ENCODE measurements around the gene PXMP4. TPM values are rescaled to one million over a fixed set of nuclear protein-coding genes. Genes with fewer than 3 reads are reported as not detected.
A peak's percentile ranks its signal among the peaks of the same experiment; 100 is the strongest.

The PXMP4 gene
- total and polyA plus RNA-seq, 3 experiments from 2014 or later, result 8.4 to 23.6 (median 9.1) TPM

DNA sequence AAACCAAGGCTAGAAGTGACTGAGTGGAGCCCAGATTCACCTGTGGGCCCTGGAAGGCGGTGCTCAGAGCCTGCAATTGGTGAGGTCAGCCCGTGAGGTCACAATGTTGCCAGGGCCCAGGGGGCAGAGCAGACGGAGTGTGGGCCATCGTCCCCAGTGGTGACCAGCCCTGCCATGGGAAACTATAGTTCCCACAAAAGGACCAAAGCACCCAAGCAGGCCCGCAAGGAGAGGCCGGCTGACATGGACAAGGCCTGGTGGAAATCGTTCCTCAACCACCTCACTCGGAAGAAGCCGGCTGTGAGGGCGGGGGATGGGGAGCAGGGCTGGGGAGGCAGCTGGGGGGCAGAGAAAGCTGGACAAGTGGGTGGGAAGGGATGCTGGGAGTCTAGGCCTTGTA is 57.9 kb downstream of the PXMP4 start, which contains the start of gene C20orf144:
Gene C20orf144, plus strand, starts transcription at position 156 of the 400 bp plus-strand sequence. Its CDS starts 19 bp downstream, at position 175.
- peak within 1 kb of the TSS; percentile 81 to 93 (median 85) for H3K4me3 Mint-ChIP-seq
- ChIA-PET CTCF (interaction anchor here (1.1 to 7.2 kb wide), 2 partner anchors 10 to 17 kb away, joined by 4 to 87 read pairs; no protein-coding TSS in a partner anchor), POLR2A (interaction anchor here (0.5 to 1.6 kb wide), 2 partner anchors 104 to 450 kb away, joined by 3 to 7 read pairs; partner anchors contain the start of gene EIF2S2)
- H3K36me3 ChIP-seq (ENCODE audit: insufficient read depth, low read length), result no peaks in the 10 kb centered on the region
- H3K27ac Mint-ChIP-seq, result peak within 1 kb of the TSS; percentile 77 to 97 (median 90)
- H3K9me3 ChIP-seq (ENCODE audit: low read length), result no peaks in the 10 kb centered on the region
- no peaks in the 10 kb centered on the region for H3K27me3 ChIP-seq (ENCODE audit: insufficient read depth, low read length, poor library complexity, severe bottlenecking)
- peaks cover 0 to 8% (median 0%) of the 10 kb centered on the region in 3 donors for H3K36me3 Mint-ChIP-seq
- H3K9me3 Mint-ChIP-seq, result no peaks in the 10 kb centered on the region
- no peaks in the 10 kb centered on the region for H3K27me3 Mint-ChIP-seq
- peak within 1 kb of the TSS; percentile 89 for H3K27ac ChIP-seq (ENCODE audit: low read depth, low read length)
- H3K4me1 ChIP-seq (ENCODE audit: insufficient read depth, low read length), result peaks cover 25% of the 10 kb centered on the region
- peak within 1 kb of the TSS; percentile 73 for H3K4me3 ChIP-seq (ENCODE audit: low read length)
- no peak for DNase-seq
- H3K4me1 Mint-ChIP-seq, result peaks cover 31 to 42% (median 31%) of the 10 kb centered on the region in 3 donors

DNA sequence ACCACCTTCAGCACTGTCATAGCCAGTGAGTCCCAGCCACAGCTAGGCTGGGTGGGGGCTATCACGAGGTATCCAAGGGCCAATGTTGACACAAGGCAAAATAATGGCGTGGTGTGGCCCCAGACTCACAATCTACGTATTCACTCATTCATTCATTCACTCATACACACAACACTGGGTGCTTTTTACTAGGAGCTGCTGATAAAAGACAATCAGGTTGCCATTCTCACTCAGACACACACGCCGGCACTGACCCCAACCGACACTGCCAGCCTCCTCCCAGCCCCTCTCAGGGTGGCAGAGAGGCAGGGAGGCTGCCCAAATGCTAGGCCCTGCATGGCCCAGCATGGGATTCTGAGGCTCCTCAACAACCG is 59.4 kb downstream of the PXMP4 start:
- CTCF ChIA-PET, result no interaction called here
- DNase-seq, result no peak
- H3K36me3 Mint-ChIP-seq, result peaks cover 0 to 4% (median 0%) of the 10 kb centered on the region in 3 donors
- no peaks in the 10 kb centered on the region for H3K9me3 ChIP-seq (ENCODE audit: low read length)
- H3K9me3 Mint-ChIP-seq, result no peaks in the 10 kb centered on the region
- no peaks in the 10 kb centered on the region for H3K27me3 Mint-ChIP-seq
- no peak overlapping the region for H3K4me3 ChIP-seq (ENCODE audit: low read length)
- H3K27me3 ChIP-seq (ENCODE audit: insufficient read depth, low read length, poor library complexity, severe bottlenecking), result no peaks in the 10 kb centered on the region
- H3K27ac ChIP-seq (ENCODE audit: low read depth, low read length), result no peak overlapping the region
- peak overlapping the region in 3 of 8 donors; percentile 42 to 91 (median 50) for H3K27ac Mint-ChIP-seq
- no peaks in the 10 kb centered on the region for H3K36me3 ChIP-seq (ENCODE audit: insufficient read depth, low read length)
- H3K4me1 ChIP-seq (ENCODE audit: insufficient read depth, low read length), result peaks cover 18% of the 10 kb centered on the region
- H3K4me3 Mint-ChIP-seq, result no peak overlapping the region
- H3K4me1 Mint-ChIP-seq, result peaks cover 25 to 34% (median 26%) of the 10 kb centered on the region in 3 donors
- POLR2A ChIA-PET, result no interaction called here

DNA sequence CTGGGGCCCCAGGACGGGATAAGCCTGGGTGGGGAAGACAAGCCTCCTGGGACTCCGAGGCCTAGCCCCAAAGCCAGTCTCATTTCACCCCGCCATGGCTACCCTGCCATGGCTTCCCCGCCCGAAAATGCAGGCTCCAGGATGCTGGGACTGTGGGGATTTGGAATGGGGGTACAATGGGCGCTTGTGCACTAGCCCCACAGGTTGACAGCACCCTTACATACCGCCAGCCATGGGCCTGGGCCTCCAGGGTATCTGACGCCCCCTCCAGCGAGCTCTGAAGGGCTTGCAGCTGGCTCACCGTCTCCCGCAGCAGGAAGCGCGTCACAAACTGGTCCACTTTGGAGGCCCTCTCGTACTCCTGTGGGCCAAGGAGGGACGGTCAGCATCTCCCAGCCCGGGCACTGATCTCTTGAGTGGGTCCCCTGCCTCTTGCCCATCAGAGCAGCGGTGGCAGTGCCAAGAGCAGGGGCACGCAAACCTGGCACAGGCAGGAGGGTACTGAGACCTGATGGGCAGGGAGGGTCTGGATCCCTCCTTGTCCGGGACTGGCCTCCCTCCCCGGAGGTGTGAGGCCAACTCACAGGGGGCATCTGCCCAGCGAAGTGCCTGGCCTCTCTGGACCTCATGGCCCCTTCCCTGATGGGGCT is 60.0 kb downstream of the PXMP4 start:
- CTCF ChIA-PET, result no interaction called here
- Histone ChIP-seq H3K9me3 (ENCODE audit: low read length) (no peaks in the 10 kb centered on the region), H3K4me1 (ENCODE audit: insufficient read depth, low read length) (peaks cover 18% of the 10 kb centered on the region), H3K36me3 (ENCODE audit: insufficient read depth, low read length) (no peaks in the 10 kb centered on the region), H3K27ac (ENCODE audit: low read depth, low read length) (no peak overlapping the region), H3K4me3 (ENCODE audit: low read length) (no peak overlapping the region), H3K27me3 (ENCODE audit: insufficient read depth, low read length, poor library complexity, severe bottlenecking) (no peaks in the 10 kb centered on the region)
- Mint-ChIP-seq H3K36me3 (peaks cover 0 to 4% (median 0%) of the 10 kb centered on the region in 3 donors), H3K4me1 (peaks cover 21 to 29% (median 23%) of the 10 kb centered on the region in 3 donors), H3K4me3 (no peak overlapping the region), H3K9me3 (no peaks in the 10 kb centered on the region), H3K27ac (no peak overlapping the region), H3K27me3 (no peaks in the 10 kb centered on the region)
- POLR2A ChIA-PET, result no interaction called here
- no peak for DNase-seq

DNA sequence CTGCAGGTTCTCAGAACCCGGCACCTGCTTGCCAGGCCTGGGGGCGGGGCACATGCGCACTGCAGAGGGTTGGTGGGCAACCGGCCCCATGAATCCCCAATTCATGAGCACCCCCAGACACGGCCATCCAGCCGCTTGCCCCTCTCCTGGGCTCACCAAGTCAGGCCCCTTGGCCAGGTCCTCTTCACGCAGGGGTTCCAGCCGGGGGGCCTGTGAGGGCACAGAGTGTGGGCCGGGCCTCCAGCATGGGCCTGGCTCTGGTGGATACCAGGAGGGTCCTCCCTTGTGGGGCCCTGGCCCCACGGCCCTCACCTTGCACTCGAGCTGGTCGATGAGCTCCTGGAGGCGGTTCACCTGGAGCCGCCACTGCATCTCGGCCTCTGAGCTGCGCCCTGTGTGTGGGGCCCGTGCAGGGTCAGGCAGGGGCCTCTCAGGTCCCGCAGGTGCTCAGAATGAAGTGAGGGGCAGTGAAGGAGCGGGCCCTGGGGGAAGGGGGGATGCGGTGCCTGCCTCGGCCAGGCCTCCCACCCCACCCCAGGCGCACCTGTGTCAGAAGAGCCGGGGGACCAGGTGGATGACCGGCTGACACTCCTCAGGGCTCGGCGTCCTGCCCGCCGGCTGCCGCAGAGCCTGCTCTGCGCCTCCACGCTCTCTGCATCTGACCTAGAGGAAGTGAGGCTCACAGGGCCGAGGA is 60.6 kb downstream of the PXMP4 start:
- POLR2A ChIA-PET, result no interaction called here
- peaks cover 0 to 1% of the 10 kb centered on the region in 2 donors for H3K27me3 Mint-ChIP-seq
- Histone ChIP-seq H3K36me3 (ENCODE audit: insufficient read depth, low read length) (no peaks in the 10 kb centered on the region), H3K4me3 (ENCODE audit: low read length) (no peak overlapping the region), H3K27ac (ENCODE audit: low read depth, low read length) (no peak overlapping the region), H3K4me1 (ENCODE audit: insufficient read depth, low read length) (peaks cover 16% of the 10 kb centered on the region), H3K27me3 (ENCODE audit: insufficient read depth, low read length, poor library complexity, severe bottlenecking) (no peaks in the 10 kb centered on the region), H3K9me3 (ENCODE audit: low read length) (no peaks in the 10 kb centered on the region)
- H3K9me3 Mint-ChIP-seq, result no peaks in the 10 kb centered on the region
- no peak for DNase-seq
- H3K27ac Mint-ChIP-seq, result no peak overlapping the region
- peaks cover 14 to 22% (median 17%) of the 10 kb centered on the region in 3 donors for H3K4me1 Mint-ChIP-seq
- CTCF ChIA-PET, result no interaction called here
- H3K36me3 Mint-ChIP-seq, result peaks cover 0 to 4% (median 0%) of the 10 kb centered on the region in 3 donors
- H3K4me3 Mint-ChIP-seq, result no peak overlapping the region

DNA sequence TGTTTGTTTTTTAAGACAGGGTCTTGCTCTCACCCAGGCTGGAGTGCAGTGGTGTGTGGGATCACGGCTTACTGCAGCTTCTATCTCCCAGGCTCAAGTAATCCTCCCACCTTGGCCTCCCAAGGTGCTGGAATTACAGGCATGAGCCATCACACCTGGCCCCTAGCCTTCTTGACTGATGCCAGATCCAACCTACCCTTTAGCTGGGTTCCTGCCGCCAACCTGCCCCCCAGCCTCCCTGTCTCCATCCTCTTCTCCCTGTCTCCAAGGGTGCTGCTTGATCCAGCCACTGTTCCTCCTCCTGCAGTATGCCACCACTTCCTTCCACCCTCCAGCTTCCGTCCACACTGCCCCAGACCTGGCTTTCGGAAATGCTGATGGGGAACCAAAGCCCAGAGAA is 61.2 kb downstream of the PXMP4 start:
- Mint-ChIP-seq H3K4me1 (peaks cover 9 to 17% (median 13%) of the 10 kb centered on the region in 3 donors), H3K27ac (no peak overlapping the region), H3K4me3 (no peak overlapping the region), H3K9me3 (no peaks in the 10 kb centered on the region), H3K27me3 (peaks cover 0 to 1% of the 10 kb centered on the region in 2 donors), H3K36me3 (peaks cover 0 to 4% (median 0%) of the 10 kb centered on the region in 3 donors)
- no peak for DNase-seq
- H3K4me3 ChIP-seq (ENCODE audit: low read length), result no peak overlapping the region
- ChIA-PET CTCF (interaction anchor here (13.0 kb wide), 1 partner anchor 7 kb away, joined by 87 read pairs; the partner anchor contains the start of genes ACTL10 and C20orf144), POLR2A (no interaction called here)
- no peaks in the 10 kb centered on the region for H3K27me3 ChIP-seq (ENCODE audit: insufficient read depth, low read length, poor library complexity, severe bottlenecking)
- no peak overlapping the region for H3K27ac ChIP-seq (ENCODE audit: low read depth, low read length)
- H3K4me1 ChIP-seq (ENCODE audit: insufficient read depth, low read length), result peaks cover 11% of the 10 kb centered on the region
- H3K36me3 ChIP-seq (ENCODE audit: insufficient read depth, low read length), result no peaks in the 10 kb centered on the region
- H3K9me3 ChIP-seq (ENCODE audit: low read length), result no peaks in the 10 kb centered on the region

DNA sequence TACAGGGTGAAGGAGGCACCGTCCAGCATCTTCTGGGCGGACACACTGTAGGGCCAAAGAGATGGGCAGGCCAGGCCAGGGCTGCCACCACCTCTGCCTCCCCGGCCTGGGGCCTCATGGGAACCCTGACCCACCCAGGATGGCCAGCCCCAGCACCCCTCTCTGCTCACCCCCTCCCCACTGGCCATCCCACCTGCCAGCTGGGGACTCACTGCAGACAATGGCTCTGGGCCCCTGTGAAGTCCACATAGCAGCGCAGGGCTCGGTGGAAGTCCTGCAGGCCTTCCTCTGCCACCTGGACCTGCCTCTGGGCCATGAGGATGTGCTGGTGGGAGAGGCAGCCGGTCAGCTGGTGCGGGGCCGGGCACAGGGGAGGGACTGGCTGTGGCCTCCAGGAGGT is 61.6 kb downstream of the PXMP4 start:
- Histone ChIP-seq H3K4me3 (ENCODE audit: low read length) (no peak overlapping the region), H3K36me3 (ENCODE audit: insufficient read depth, low read length) (no peaks in the 10 kb centered on the region), H3K9me3 (ENCODE audit: low read length) (no peaks in the 10 kb centered on the region), H3K27ac (ENCODE audit: low read depth, low read length) (no peak overlapping the region), H3K27me3 (ENCODE audit: insufficient read depth, low read length, poor library complexity, severe bottlenecking) (no peaks in the 10 kb centered on the region), H3K4me1 (ENCODE audit: insufficient read depth, low read length) (peaks cover 9% of the 10 kb centered on the region)
- H3K36me3 Mint-ChIP-seq, result peaks cover 0 to 4% (median 0%) of the 10 kb centered on the region in 3 donors
- H3K27me3 Mint-ChIP-seq, result peaks cover 0 to 1% of the 10 kb centered on the region in 2 donors
- no peak overlapping the region for H3K4me3 Mint-ChIP-seq
- no peak overlapping the region for H3K27ac Mint-ChIP-seq
- CTCF ChIA-PET, result interaction anchor here (13.0 kb wide), 1 partner anchor 7 kb away, joined by 87 read pairs; the partner anchor contains the start of genes ACTL10 and C20orf144
- POLR2A ChIA-PET, result no interaction called here
- peaks cover 8 to 13% (median 10%) of the 10 kb centered on the region in 3 donors for H3K4me1 Mint-ChIP-seq
- DNase-seq, result no peak
- H3K9me3 Mint-ChIP-seq, result no peaks in the 10 kb centered on the region

DNA sequence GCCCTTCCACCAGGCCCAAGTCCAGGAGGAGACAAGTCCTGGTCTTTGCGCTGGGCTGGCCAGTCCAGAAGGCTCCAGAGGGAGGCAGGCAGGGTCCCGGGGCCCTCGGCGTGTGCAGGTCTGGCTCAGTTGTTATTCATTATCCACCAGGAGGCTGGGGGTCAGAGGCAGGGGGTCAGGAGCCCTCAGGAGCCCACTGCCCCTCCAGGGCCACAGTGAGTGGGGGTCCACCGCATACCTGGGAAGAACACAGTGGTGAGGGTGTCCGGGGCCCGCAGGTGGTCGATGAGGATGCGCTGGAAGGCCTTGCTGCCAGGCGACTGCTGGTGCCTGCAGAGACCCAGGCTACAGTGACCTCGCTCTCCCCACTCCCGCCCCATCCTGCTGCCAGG is 62.4 kb downstream of the PXMP4 start:
- Mint-ChIP-seq H3K27me3 (peaks cover 0 to 1% of the 10 kb centered on the region in 2 donors), H3K36me3 (peaks cover 0 to 4% (median 0%) of the 10 kb centered on the region in 3 donors), H3K4me3 (no peak overlapping the region), H3K27ac (no peak overlapping the region), H3K9me3 (no peaks in the 10 kb centered on the region), H3K4me1 (peaks cover 9 to 13% (median 10%) of the 10 kb centered on the region in 3 donors)
- Histone ChIP-seq H3K9me3 (ENCODE audit: low read length) (no peaks in the 10 kb centered on the region), H3K27me3 (ENCODE audit: insufficient read depth, low read length, poor library complexity, severe bottlenecking) (no peaks in the 10 kb centered on the region), H3K36me3 (ENCODE audit: insufficient read depth, low read length) (no peaks in the 10 kb centered on the region), H3K27ac (ENCODE audit: low read depth, low read length) (no peak overlapping the region), H3K4me3 (ENCODE audit: low read length) (no peak overlapping the region), H3K4me1 (ENCODE audit: insufficient read depth, low read length) (peaks cover 3% of the 10 kb centered on the region)
- POLR2A ChIA-PET, result interaction anchor here (0.6 kb wide), 1 partner anchor 33 kb away, joined by 3 read pairs; no protein-coding TSS in a partner anchor
- no peak for DNase-seq
- CTCF ChIA-PET, result interaction anchor here (13.0 kb wide), 1 partner anchor 8 kb away, joined by 87 read pairs; the partner anchor contains the start of genes ACTL10 and C20orf144
